GM12801 (cell line): Measurements from ENCODE around the gene CHURC1.

Experiments
- TF ChIP-seq, protein P1 (sequence below): IDR thresholded peaks from one replicate; pipeline ENCODE4 v1.5.1; 2011; ENCODE audit warnings: control low read depth; ENCODE audit not compliant: insufficient read length; ENCODE audit errors: extremely low read depth

The CHURC1 gene

DNA sequence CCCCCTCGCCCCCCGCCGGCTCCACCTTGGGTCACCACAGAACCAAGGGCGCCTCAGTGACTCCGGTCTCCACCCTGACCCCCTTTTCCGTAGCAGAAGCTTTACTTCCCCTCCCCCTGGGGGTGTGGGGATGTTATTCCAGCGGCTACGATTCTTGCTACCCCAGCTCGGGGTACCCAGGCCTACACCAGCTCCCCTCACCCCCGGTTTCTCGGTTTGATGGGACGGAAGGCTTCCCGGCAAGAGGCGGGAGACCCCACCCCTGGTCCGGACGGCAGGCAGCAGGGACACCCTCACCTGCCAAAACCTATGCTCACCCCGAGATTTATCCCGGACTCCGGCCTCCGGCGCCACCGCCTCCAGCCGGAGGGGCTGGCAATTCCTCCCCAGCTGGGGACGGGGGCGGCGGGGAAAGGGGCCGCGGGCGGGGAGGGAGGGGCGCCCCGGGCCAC, 57.3 kb downstream of the CHURC1 start:
- TF ChIP-seq, protein P1, sequence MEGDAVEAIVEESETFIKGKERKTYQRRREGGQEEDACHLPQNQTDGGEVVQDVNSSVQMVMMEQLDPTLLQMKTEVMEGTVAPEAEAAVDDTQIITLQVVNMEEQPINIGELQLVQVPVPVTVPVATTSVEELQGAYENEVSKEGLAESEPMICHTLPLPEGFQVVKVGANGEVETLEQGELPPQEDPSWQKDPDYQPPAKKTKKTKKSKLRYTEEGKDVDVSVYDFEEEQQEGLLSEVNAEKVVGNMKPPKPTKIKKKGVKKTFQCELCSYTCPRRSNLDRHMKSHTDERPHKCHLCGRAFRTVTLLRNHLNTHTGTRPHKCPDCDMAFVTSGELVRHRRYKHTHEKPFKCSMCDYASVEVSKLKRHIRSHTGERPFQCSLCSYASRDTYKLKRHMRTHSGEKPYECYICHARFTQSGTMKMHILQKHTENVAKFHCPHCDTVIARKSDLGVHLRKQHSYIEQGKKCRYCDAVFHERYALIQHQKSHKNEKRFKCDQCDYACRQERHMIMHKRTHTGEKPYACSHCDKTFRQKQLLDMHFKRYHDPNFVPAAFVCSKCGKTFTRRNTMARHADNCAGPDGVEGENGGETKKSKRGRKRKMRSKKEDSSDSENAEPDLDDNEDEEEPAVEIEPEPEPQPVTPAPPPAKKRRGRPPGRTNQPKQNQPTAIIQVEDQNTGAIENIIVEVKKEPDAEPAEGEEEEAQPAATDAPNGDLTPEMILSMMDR, result no peak

DNA sequence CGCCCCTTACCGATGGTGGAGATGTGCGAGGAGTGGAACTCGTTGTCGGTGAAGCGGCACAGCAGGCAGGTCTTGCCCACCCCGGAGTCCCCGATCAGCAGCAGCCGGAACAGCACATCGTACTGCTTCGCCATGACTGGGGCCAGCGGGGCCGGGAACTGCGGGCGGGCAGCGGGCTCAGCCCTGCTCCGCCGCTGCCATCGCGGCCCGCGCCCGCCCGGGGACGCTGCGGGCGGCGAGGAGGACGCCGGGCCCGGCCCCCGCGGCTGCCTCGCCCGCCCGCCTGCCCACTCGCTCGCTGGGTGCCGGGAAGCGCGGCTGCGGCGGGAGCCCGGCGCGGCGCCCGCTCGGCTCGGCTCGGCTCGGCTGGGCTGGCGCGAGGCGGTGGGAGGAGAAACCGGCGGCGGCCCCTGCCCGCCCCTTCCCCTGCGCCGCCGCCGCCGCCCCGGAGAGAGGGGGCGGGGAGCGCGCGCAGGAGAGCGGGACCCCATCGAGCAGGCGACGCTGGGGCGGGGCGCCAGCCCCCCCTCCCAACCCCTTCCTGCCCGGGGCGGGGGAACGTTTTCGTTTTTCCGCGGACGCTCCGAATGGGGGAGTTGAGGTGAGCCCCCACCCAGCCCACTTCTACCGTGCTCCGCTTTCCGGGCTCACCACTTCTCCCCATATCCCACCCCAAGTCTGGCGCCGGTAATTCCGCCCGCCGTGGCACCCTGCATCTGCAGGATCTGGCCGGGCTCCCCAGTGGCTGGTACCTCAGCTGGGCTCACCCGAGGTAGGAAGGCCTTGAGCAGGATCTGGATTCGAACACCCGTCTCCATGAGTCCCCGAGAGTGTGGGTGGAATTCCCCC, 57.9 kb downstream of the CHURC1 start, which contains the start of gene RAB15:
Gene RAB15 (minus strand): TSS at position 394 of the 849 bp plus-strand sequence. CDS start 260 bp downstream, at position 134.
- TF ChIP-seq, protein P1, result no peak

DNA sequence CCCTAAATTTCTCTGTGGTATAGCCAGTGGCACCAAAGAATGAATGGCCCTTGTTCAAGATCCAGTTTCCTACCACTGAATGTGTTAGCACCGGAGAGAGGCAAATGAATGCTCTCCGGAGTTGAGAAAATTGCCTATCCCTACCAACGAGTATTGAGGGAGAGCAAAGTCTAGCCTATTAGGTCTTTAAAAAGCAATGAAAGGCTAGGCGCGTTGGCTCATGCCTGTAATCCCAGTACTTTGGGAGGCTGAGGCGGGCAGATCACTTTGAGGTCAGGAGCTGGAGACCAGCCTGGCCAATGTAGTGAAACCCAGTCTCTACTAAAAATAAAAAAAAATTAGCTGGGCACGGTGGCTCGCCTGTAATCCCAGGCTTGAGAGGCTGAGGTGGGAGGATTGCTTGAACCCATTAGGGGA, 58.8 kb downstream of the CHURC1 start:
- TF ChIP-seq, protein P1, result no peak

DNA sequence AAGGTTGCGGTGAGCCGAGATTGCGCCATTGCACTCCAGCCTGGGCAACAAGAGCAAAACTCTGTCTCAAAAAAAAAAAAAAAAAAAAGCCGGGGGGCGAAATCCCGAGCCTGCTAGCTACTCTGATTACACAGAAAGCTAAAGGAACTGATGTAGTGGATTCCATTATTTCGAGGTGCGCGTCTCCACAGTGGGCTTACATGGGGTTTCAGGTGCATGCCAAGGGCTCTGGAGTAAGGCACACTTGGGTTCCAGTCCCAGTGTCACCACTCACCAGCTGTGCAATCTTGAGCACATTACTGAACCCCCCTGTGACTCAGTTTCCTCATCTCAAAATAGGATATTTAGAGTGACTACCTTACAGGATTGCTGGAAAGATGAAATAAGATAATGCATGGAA, 59.6 kb downstream of the CHURC1 start:
- TF ChIP-seq, protein P1, result no peak

DNA sequence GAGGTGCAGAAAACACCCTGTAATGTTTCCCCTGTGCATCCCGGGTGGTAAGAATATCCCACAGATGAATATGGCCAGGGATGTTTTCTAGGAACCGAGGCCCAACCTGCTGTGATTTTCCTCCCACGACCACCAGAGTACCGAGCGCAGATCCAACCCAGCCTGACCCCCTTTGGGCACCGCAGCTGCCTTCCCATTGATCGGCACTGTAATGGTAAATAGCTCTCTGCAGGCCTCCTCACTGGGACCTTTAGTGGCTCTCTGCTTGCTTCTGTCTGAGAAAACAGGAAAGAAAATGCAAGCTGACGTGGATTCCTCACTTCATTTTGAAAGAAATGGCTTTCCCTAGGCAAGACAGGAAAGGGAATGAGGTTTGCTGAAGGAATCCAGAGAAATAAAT, 60.3 kb downstream of the CHURC1 start:
- TF ChIP-seq, protein P1, result no peak

DNA sequence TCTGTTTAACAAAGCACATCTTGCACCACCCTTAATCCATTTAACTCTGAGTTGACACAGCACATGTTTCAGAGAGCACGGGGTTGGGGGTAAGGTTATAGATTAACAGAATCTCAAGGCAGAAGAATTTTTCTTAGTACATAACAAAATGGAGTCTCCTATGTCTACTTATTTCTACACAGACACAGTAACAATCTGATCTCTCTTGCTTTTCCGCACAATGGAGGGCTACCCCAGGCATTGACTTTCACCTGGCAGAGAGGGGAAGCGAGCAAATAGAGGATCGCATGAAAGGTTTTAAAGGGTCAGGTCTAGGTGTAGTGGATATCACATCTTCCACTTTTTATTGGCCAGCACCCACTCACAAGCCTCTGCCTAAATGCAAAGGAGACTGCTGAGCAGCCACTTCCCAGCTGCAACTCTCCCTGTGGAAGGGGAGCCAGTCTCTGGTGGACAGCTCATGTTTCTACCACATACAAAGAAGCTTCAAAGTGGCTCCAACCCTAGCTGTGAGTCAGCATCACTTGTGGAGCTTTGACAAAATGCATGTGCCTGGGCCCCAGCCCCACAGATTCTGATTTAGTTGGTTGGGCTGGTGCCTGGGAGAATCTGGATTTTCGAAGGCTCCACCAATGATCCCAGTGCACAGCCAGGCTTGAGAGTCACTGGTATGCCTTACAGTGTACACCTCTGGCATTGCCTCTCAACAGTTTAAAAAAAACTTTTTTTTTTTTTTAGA, 65.2 kb downstream of the CHURC1 start:
- TF ChIP-seq, protein P1, result no peak

DNA sequence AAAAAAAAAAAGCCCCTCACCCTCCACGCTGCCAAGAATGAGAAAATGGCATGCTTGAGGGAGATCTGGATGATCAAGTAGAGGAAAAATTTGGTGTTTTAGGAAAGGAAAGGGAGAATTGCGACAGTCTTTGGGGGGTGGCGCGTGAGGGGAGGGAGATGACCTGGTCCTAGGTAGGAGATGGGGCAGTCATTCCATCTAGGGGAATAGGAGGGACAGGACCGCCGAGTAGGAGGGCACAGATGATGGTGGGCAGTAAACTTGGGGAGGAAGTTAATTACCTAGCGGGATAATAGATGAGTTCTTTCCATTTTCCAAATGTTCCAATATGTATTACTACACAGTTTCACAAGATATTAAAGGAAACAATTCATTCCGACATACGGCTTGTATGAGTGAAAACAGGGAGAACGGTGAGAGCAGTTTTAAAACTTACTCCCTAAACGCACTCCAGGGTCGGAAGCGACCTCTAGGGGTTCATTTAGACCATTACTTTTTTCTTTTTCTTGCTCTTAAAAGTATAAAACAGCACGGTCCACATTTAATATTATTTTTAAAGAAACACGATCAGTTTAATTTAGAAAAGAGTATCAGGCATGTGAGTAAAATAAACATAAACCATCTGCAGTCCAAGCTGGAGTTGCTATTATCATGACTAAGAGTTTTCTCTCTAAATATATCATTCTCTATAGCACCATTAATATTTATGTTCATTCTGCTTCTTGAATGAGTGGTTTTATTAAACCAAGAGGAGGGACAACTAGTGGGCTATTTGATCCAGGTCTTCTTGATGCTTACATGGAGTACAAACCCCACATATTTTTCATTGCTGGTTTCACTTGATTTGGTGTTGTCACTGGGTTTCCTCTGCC, 69.4 kb downstream of the CHURC1 start:
- TF ChIP-seq, protein P1, result no peak
